IMR-90 (cell line): ENCODE measurements around the gene CAMTA2. TPM values are rescaled to one million over a fixed set of nuclear protein-coding genes. Genes with fewer than 3 reads are reported as not detected.

Source experiments
- ATAC-seq: fragments of 200-7000 bp; cut with Tn5 transposase; 2 replicates; pipeline ENCODE4 v1.9.1; 2020; ENCODE audit warnings: low read depth, mild to moderate bottlenecking, moderate library complexity
- BruUV-seq: library from RNA; stranded (reverse); fragments of 400-500 nt; replicated peaks from 2 replicates; lab custom pipeline; 2021; lab: Mats Ljungman, UMichigan
- CTCF ChIA-PET: fragments of 300-600 bp; formaldehyde crosslinking; extraction: SDS; loops from one replicate; lab custom pipeline; 2021; ENCODE audit warnings: antibody characterized with exemption; lab: Yijun Ruan, JAX
- POLR2A ChIA-PET: fragments of 300-600 bp; sonication (Branson Sonifier 250); formaldehyde crosslinking; loops from one replicate; lab custom pipeline; 2022; ENCODE audit warnings: antibody characterized with exemption; ENCODE audit not compliant: unreplicated experiment; lab: Charles Lee
- DNase-seq: peaks from one replicate; pipeline ENCODE4 v3.0.0; 2013
- H2AFZ ChIP-seq: replicated peaks from 2 replicates; pipeline ENCODE3; 2013; ENCODE audit warnings: low read length, mild to moderate bottlenecking; ENCODE audit not compliant: poor library complexity
- H2AK5ac ChIP-seq: 2 replicates; pipeline ENCODE4 v1.6.1; 2013; ENCODE audit warnings: low read depth, low read length, inconsistent platforms
- H2AK9ac ChIP-seq: replicated peaks from 2 replicates; pipeline ENCODE3; 2013; ENCODE audit warnings: mild to moderate bottlenecking, low read depth, low read length, moderate library complexity; ENCODE audit not compliant: poor library complexity
- H2BK120ac ChIP-seq: 2 replicates; pipeline ENCODE4 v1.6.1; 2013; ENCODE audit warnings: low read depth, low read length, inconsistent platforms
- H2BK15ac ChIP-seq: 3 replicates; pipeline ENCODE4 v1.6.1; 2013; ENCODE audit warnings: low read depth, low read length, inconsistent platforms
- H2BK20ac ChIP-seq: 2 replicates; pipeline ENCODE4 v1.6.1; 2013; ENCODE audit warnings: low read depth, mild to moderate bottlenecking, inconsistent platforms, low read length, moderate library complexity
- H2BK5ac ChIP-seq: 2 replicates; pipeline ENCODE4 v1.6.1; 2013; ENCODE audit warnings: mild to moderate bottlenecking, low read depth, low read length, inconsistent platforms; ENCODE audit not compliant: poor library complexity, severe bottlenecking
- H3K14ac ChIP-seq: replicated peaks from 2 replicates; pipeline ENCODE4 v1.6.1; 2013; ENCODE audit warnings: low read depth, low read length, inconsistent platforms
- H3K18ac ChIP-seq: 2 replicates; pipeline ENCODE4 v1.6.1; 2013; ENCODE audit warnings: low read depth, low read length, control low read depth
- H3K23ac ChIP-seq: 2 replicates; pipeline ENCODE4 v1.6.1; 2013; ENCODE audit warnings: low read depth, low read length, inconsistent platforms
- H3K27ac ChIP-seq: 2 replicates; pipeline ENCODE4 v1.5.1; 2013; ENCODE audit warnings: mild to moderate bottlenecking, control low read depth, low read length; ENCODE audit not compliant: insufficient read depth
- H3K27me3 ChIP-seq: 2 replicates; pipeline ENCODE4 v1.6.1; 2013; ENCODE audit warnings: low read length; ENCODE audit not compliant: control insufficient read depth, insufficient read depth
- H3K36me3 ChIP-seq: 2 replicates; pipeline ENCODE4 v1.6.1; 2013; ENCODE audit warnings: low read length, mixed read lengths; ENCODE audit not compliant: control insufficient read depth, insufficient read depth
- H3K4ac ChIP-seq: 2 replicates; pipeline ENCODE4 v1.6.1; 2013; ENCODE audit warnings: low read depth, low read length, inconsistent platforms
- H3K4me1 ChIP-seq: 2 replicates; pipeline ENCODE4 v1.6.1; 2013; ENCODE audit warnings: low read length, mixed read lengths; ENCODE audit not compliant: control insufficient read depth, insufficient read depth
- H3K4me2 ChIP-seq: 2 replicates; pipeline ENCODE4 v1.6.1; 2013; ENCODE audit warnings: low read depth, mild to moderate bottlenecking, control low read depth, low read length, moderate library complexity
- H3K4me3 ChIP-seq: 2 replicates; pipeline ENCODE4 v1.5.1; 2013; ENCODE audit warnings: low read depth, mild to moderate bottlenecking, control low read depth, low read length, moderate library complexity; ENCODE audit not compliant: insufficient read depth
- H3K56ac ChIP-seq: 2 replicates; pipeline ENCODE4 v1.6.1; 2013; ENCODE audit warnings: low read length, inconsistent platforms; ENCODE audit not compliant: insufficient read depth; ENCODE audit errors: extremely low read depth
- H3K79me1 ChIP-seq, 2 experiments: 2 replicates each; pipeline ENCODE4 v1.6.1; 2013; ENCODE audit warnings: low read length in 2 of 2, inconsistent platforms in 1 of 2, low read depth in 1 of 2
- H3K9ac ChIP-seq: 2 replicates; pipeline ENCODE4 v1.6.1; 2013; ENCODE audit warnings: low read depth, low read length, control low read depth
- H3K9me1 ChIP-seq: 2 replicates; pipeline ENCODE4 v1.6.1; 2013; ENCODE audit warnings: low read length, inconsistent platforms; ENCODE audit not compliant: insufficient read depth
- H3K9me3 ChIP-seq: 2 replicates; pipeline ENCODE4 v1.6.1; 2013; ENCODE audit warnings: low read length; ENCODE audit not compliant: control insufficient read depth, insufficient read depth
- H4K20me1 ChIP-seq: 2 replicates; pipeline ENCODE4 v1.6.1; 2013; ENCODE audit warnings: low read length, inconsistent platforms; ENCODE audit not compliant: insufficient read depth
- H4K5ac ChIP-seq: 2 replicates; pipeline ENCODE4 v1.6.1; 2013; ENCODE audit warnings: mild to moderate bottlenecking, low read depth, low read length, control low read depth
- H4K8ac ChIP-seq, 2 experiments: 2 replicates each; pipeline ENCODE4 v1.6.1; 2013; ENCODE audit warnings: low read depth in 2 of 2, low read length in 2 of 2, control low read depth in 1 of 2, inconsistent platforms in 1 of 2
- H4K91ac ChIP-seq: 2 replicates; pipeline ENCODE4 v1.6.1; 2013; ENCODE audit warnings: low read depth, low read length, inconsistent platforms; ENCODE audit not compliant: insufficient read depth
- CEBPB ChIP-seq: IDR thresholded peaks from 2 replicates; pipeline ENCODE4 v1.6.1; 2012; ENCODE audit warnings: low read depth, low read length, improper control_type of control experiment
- CHD1 ChIP-seq: IDR thresholded peaks from 2 replicates; pipeline ENCODE4 v1.6.1; 2012; ENCODE audit warnings: low read depth, low read length, improper control_type of control experiment
- CTCF ChIP-seq: conservative IDR thresholded peaks from 2 replicates; pipeline ENCODE4 v1.5.1; 2012; ENCODE audit warnings: mild to moderate bottlenecking, low read depth, low read length, improper control_type of control experiment
- FOS ChIP-seq: fragments of 150-350 bp; IDR thresholded peaks from 2 replicates; pipeline ENCODE4 v1.6.1; 2016; ENCODE audit warnings: low read depth, low read length
- MAZ ChIP-seq: IDR thresholded peaks from 2 replicates; pipeline ENCODE4 v1.6.1; 2012; ENCODE audit warnings: low read depth, mild to moderate bottlenecking, low read length, improper control_type of control experiment, moderate library complexity, borderline replicate concordance
- MXI1 ChIP-seq: IDR thresholded peaks from 2 replicates; pipeline ENCODE4 v1.6.1; 2012; ENCODE audit warnings: low read depth, mild to moderate bottlenecking, low read length, moderate library complexity, borderline replicate concordance
- RCOR1 ChIP-seq: IDR thresholded peaks from 2 replicates; pipeline ENCODE4 v1.6.1; 2012; ENCODE audit warnings: mild to moderate bottlenecking, low read length, improper control_type of control experiment; ENCODE audit not compliant: insufficient replicate concordance
- SMC3 ChIP-seq: fragments of 150-350 bp; IDR thresholded peaks from 2 replicates; pipeline ENCODE4 v1.6.1; 2016; ENCODE audit warnings: low read depth, mild to moderate bottlenecking, antibody characterized with exemption, low read length, moderate library complexity
- WGBS, 2 experiments: methylation state at CpG; one replicate each; pipeline versions ENCODE4 v1.1.5 to v1.1.7; 2013; ENCODE audit warnings: missing lambda C conversion rate in 2 of 2; ENCODE audit not compliant: insufficient read length in 1 of 2; ENCODE audit errors: extremely low coverage in 2 of 2; 5-methylcytosine and 5-hydroxymethylcytosine counted together
- dilution Hi-C: fragments of 300-500 bp; cut with HindIII; formaldehyde crosslinking; loops from one replicate; pipeline ENCODE4 v1.14.3; 2018; ENCODE audit warnings: low sequenced_read_pairs; ENCODE audit not compliant: unreplicated experiment
- in situ Hi-C: fragments of 300-500 bp; cut with MboI; formaldehyde crosslinking; loops from 3 replicates; pipeline ENCODE4 v1.14.3; 2019; ENCODE audit warnings: low sequenced_read_pairs, inconsistent platforms, mixed read lengths
- intact Hi-C: fragments of 100-400 bp; cut with micrococcal nuclease; formaldehyde crosslinking; loops from 2 replicates; pipeline ENCODE4 v1.10.0; 2022
- polyA plus RNA-seq, 3 experiments: library from polyadenylated mRNA; depleted of rRNA; stranded (reverse); fragments of >200 nt; gene quantifications; 2 replicates each; pipeline ENCODE4 v1.2.3, GENCODE V29; 2012; ENCODE audit warnings: low replicate concordance in 1 of 3
- total RNA-seq: library from RNA; depleted of rRNA; stranded (reverse); fragments of >200 nt; gene quantifications from 2 replicates; pipeline ENCODE4 v1.2.3, GENCODE V29; 2012
- TF ChIP-seq, protein P1 (sequence below): fragments of 150-350 bp; IDR thresholded peaks from 2 replicates; pipeline ENCODE4 v1.6.1; 2017; ENCODE audit warnings: mild to moderate bottlenecking, antibody characterized with exemption, low read length, low read depth

CAMTA2 gene
- total and polyA plus RNA-seq, 2 of the 4 experiments (the other 2 are of a cell fraction), result 1.4 to 54.7 TPM

GRCh38 chr17:4931963-4932362 lies 55.5 kb downstream of the CAMTA2 start, which contains the start of gene GP1BA:
GP1BA (plus strand) TSS chr17:4932277; CDS start chr17:4932605, 328 bp downstream.
- Histone ChIP-seq H4K20me1 (no peaks in the 10 kb centered on the region), H4K8ac (no peak within 1 kb of the TSS), H2BK5ac (no peak within 1 kb of the TSS), H3K56ac (no peak within 1 kb of the TSS), H4K5ac (no peak within 1 kb of the TSS), H2BK15ac (no peak within 1 kb of the TSS), H3K4me1 (peaks cover 4% of the 10 kb centered on the region), H2BK120ac (no peak within 1 kb of the TSS), H3K79me1 (no peaks in the 10 kb centered on the region; a peak in 1 of 4 replicates), H2BK20ac (no peak within 1 kb of the TSS), H3K9me1 (peaks cover 9% of the 10 kb centered on the region), H3K36me3 (peaks cover 6% of the 10 kb centered on the region), H3K4me3 (no peak within 1 kb of the TSS), H3K27me3 (no peaks in the 10 kb centered on the region), H3K4ac (no peak within 1 kb of the TSS), H2AK9ac (no peak within 1 kb of the TSS), H4K91ac (no peak within 1 kb of the TSS), H3K14ac (no peak within 1 kb of the TSS), H2AK5ac (no peak within 1 kb of the TSS), H3K18ac (no peak within 1 kb of the TSS), H3K9me3 (no peaks in the 10 kb centered on the region), H2AFZ (no peak within 1 kb of the TSS), H3K23ac (no peak within 1 kb of the TSS), H3K4me2 (no peak within 1 kb of the TSS), H3K9ac (no peak within 1 kb of the TSS), H3K27ac (no peak within 1 kb of the TSS)
- 100% methylated on average over 2 of the region's 14 CpGs; no CpG with 5 or more reads in 1 of the 2 experiments for WGBS, 2 experiments
- CTCF ChIA-PET, result no interaction called here
- no peak for ATAC-seq
- no peak for DNase-seq
- intact Hi-C loops, result no loop called here
- no TSS peak for BruUV-seq
- in situ Hi-C loops, result no loop called here
- dilution Hi-C loops, result no loop called here
- TF ChIP-seq RCOR1 (no peak), CTCF (no peak), CEBPB (no peak), MAZ (no peak), FOS (no peak), CHD1 (no peak), SMC3 (no peak), MXI1 (no peak)
- TF ChIP-seq, protein P1, sequence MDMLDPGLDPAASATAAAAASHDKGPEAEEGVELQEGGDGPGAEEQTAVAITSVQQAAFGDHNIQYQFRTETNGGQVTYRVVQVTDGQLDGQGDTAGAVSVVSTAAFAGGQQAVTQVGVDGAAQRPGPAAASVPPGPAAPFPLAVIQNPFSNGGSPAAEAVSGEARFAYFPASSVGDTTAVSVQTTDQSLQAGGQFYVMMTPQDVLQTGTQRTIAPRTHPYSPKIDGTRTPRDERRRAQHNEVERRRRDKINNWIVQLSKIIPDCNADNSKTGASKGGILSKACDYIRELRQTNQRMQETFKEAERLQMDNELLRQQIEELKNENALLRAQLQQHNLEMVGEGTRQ, result no peak
- POLR2A ChIA-PET, result no interaction called here
